Spleen (tissue), 7 donors: ENCODE data around the gene RPL21.

Experiments
- POLR2A ChIP-seq, 3 donors: fragments of 450-650 bp; IDR thresholded peaks; one replicate each; pipeline ENCODE4 v1.5.1; 2017; ENCODE audit warnings: antibody characterized with exemption in 3 of 3, mild to moderate bottlenecking in 1 of 3
- POLR2AphosphoS5 ChIP-seq, 3 donors: sonication (generic); formaldehyde crosslinking; IDR thresholded peaks; one replicate each; pipeline ENCODE4 v1.5.1; 2017; ENCODE audit warnings: antibody characterized with exemption in 3 of 3
- TF ChIP-seq, protein P1 (sequence below), 11 experiments: fragments of 200-600 bp in 7 of 11; fragments of 450-650 bp in 4 of 11; sonication (generic) in 4 of 11; IDR thresholded peaks in 8 of 11; conservative IDR thresholded peaks in 3 of 11; 1 replicate in 7 of 11; 2 replicates in 4 of 11; pipeline versions ENCODE4 v1.4.0 to v1.8.0; 2016 to 2021; ENCODE audit warnings: antibody characterized with exemption in 11 of 11, inconsistent platforms in 4 of 11, mild to moderate bottlenecking in 1 of 11
- donor health status: DM: no; HTN: no; CAD: no; lungs with moderate emphysema.
- donor health status: DM: no; HTN: no; CAD: no.
- donor health status: DM: no; HTN: no; CAD: no.

- TF ChIP-seq, protein P1, sequence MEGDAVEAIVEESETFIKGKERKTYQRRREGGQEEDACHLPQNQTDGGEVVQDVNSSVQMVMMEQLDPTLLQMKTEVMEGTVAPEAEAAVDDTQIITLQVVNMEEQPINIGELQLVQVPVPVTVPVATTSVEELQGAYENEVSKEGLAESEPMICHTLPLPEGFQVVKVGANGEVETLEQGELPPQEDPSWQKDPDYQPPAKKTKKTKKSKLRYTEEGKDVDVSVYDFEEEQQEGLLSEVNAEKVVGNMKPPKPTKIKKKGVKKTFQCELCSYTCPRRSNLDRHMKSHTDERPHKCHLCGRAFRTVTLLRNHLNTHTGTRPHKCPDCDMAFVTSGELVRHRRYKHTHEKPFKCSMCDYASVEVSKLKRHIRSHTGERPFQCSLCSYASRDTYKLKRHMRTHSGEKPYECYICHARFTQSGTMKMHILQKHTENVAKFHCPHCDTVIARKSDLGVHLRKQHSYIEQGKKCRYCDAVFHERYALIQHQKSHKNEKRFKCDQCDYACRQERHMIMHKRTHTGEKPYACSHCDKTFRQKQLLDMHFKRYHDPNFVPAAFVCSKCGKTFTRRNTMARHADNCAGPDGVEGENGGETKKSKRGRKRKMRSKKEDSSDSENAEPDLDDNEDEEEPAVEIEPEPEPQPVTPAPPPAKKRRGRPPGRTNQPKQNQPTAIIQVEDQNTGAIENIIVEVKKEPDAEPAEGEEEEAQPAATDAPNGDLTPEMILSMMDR (IDR thresholded peaks at IDR 0.05 in 8 of 11, conservative IDR thresholded peaks at IDR 0.05 in 3 of 11), result no peak
- TF ChIP-seq POLR2A (IDR thresholded peaks at IDR 0.05) (no peak), POLR2AphosphoS5 (IDR thresholded peaks at IDR 0.05) (no peak)
Measured at GRCh38 chr13:27298849-27299248, 47.5 kb downstream of the RPL21 start.
